Immature natural killer cell (primary cell): Measurements from ENCODE around the gene SUSD3. TPM values are rescaled to one million over a fixed set of nuclear protein-coding genes. Genes with fewer than 3 reads are reported as not detected.

ENCODE experiments used
- DNase-seq, 3 donors: peaks; one replicate each; pipeline ENCODE4 v3.0.0; 2022; ENCODE audit warnings: mixed read lengths in 1 of 3
- H3K27ac Mint-ChIP-seq, 6 donors: one replicate each; pipeline ENCODE4 v1.8.0; 2020; ENCODE audit warnings: mixed read lengths in 6 of 6, mild to moderate bottlenecking in 5 of 6, inconsistent platforms in 4 of 6, moderate library complexity in 3 of 6
- H3K27me3 Mint-ChIP-seq, 3 donors: one replicate each; pipeline ENCODE4 v1.8.0; 2020 to 2021; ENCODE audit warnings: low read depth in 3 of 3, mild to moderate bottlenecking in 3 of 3, mixed read lengths in 3 of 3, moderate library complexity in 3 of 3, inconsistent platforms in 1 of 3
- H3K36me3 Mint-ChIP-seq, 3 donors: one replicate each; pipeline ENCODE4 v1.8.0; 2020; ENCODE audit warnings: mixed read lengths in 3 of 3, inconsistent platforms in 2 of 3, mild to moderate bottlenecking in 2 of 3
- H3K4me1 Mint-ChIP-seq, 2 donors: one replicate each; pipeline ENCODE4 v1.8.0; 2020; ENCODE audit warnings: inconsistent platforms in 2 of 2, mild to moderate bottlenecking in 2 of 2, mixed read lengths in 2 of 2, moderate library complexity in 1 of 2
- H3K4me3 Mint-ChIP-seq, 5 donors: one replicate each; pipeline ENCODE4 v1.8.0; 2020; ENCODE audit warnings: mild to moderate bottlenecking in 5 of 5, mixed read lengths in 5 of 5, inconsistent platforms in 3 of 5, moderate library complexity in 3 of 5
- H3K9me3 Mint-ChIP-seq, 6 donors: one replicate each; pipeline ENCODE4 v1.8.0; 2020; ENCODE audit warnings: mild to moderate bottlenecking in 6 of 6, mixed read lengths in 6 of 6, inconsistent platforms in 4 of 6, moderate library complexity in 3 of 6
- polyA plus RNA-seq, 3 donors: library from polyadenylated mRNA; unstranded; fragments of 300-500 nt; fragmentation: Illumina TruSeq; gene quantifications; one replicate each; pipeline ENCODE4 v1.2.3, GENCODE V29; 2021

Gene SUSD3
- polyA plus RNA-seq, 3 donors from 2014 or later = 3.5 to 5.2 TPM; not detected in 1

DNA sequence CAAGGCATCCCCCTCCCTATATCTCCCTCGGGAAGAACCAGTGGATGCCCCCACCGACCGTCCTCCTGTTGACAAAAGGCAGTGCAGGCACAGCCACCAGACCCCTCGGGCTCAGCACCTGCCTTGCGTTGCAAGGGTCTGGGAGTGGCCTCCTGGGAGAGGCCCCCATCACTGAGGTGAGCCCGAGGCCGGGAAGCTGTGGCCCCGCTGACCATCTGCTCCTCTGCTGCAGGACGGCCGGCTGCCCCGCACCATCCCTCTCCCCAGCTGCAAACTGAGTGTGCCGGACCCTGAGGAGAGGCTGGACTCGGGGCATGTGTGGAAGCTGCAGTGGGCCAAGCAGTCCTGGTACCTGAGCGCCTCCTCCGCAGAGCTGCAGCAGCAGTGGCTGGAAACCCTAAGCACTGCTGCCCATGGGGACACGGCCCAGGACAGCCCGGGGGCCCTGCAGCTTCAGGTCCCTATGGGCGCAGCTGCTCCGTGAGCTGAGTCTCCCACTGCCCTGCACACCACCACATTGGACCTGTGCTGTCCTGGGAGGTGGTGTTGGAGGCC lies 23.3 kb upstream of the SUSD3 start:
- Mint-ChIP-seq H3K27ac (peak overlapping the region in 3 of 6 donors; percentile 37 to 64 (median 40)), H3K4me1 (peaks cover 10 to 19% of the 10 kb centered on the region in 2 donors), H3K36me3 (peaks cover 6 to 26% (median 16%) of the 10 kb centered on the region in 3 donors), H3K27me3 (peaks cover 9 to 44% (median 21%) of the 10 kb centered on the region in 3 donors), H3K4me3 (no peak overlapping the region), H3K9me3 (no peaks in the 10 kb centered on the region)
- DNase-seq = no peak

- Mint-ChIP-seq H3K27me3 (peaks cover 9 to 39% (median 24%) of the 10 kb centered on the region in 3 donors), H3K4me1 (peaks cover 9 to 16% of the 10 kb centered on the region in 2 donors), H3K36me3 (peaks cover 2 to 23% (median 11%) of the 10 kb centered on the region in 3 donors), H3K27ac (peak overlapping the region in 4 of 6 donors; percentile 17 to 71 (median 52)), H3K9me3 (no peaks in the 10 kb centered on the region), H3K4me3 (no peak overlapping the region)
- DNase-seq = no peak
Observed at GRCh38 chr9:93035821-93036351, 22.6 kb upstream of the SUSD3 start.

DNA sequence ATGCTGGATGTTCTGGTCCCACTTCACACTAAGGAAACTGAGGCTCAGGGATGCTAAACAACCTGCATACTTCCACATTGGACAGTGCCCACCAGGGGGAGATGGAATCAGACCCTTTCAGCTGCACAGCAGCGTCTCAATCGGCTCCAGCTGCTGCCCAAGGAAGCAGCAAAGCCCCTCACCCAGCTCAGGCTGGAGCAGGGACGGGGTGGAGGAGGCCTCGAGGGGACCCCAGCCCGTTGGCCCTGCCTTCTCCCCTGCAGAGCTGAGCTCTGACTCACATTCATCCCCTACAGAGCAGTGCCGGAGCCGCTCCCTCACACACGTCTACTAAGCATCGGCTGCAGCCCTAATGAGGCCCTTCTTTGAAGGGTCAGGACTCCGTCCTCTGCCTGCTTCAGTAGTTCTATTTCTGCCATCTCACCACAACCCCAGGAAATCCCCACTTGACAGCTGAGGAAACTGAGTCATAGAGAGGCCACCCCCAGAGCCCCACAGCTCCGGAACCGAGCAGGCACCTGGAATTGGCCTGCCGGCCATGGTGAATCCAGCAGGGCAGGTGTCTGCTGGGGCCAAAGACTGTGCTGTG lies 21.5 kb upstream of the SUSD3 start:
- H3K36me3 Mint-ChIP-seq = peaks cover 0 to 13% (median 8%) of the 10 kb centered on the region in 3 donors
- H3K4me3 Mint-ChIP-seq = no peak overlapping the region
- H3K27ac Mint-ChIP-seq = peak overlapping the region in 4 of 6 donors; percentile 34 to 72 (median 60)
- H3K27me3 Mint-ChIP-seq = peaks cover 13 to 38% (median 35%) of the 10 kb centered on the region in 3 donors
- H3K9me3 Mint-ChIP-seq = no peaks in the 10 kb centered on the region
- no peak for DNase-seq
- H3K4me1 Mint-ChIP-seq = peaks cover 5 to 15% of the 10 kb centered on the region in 2 donors

DNA sequence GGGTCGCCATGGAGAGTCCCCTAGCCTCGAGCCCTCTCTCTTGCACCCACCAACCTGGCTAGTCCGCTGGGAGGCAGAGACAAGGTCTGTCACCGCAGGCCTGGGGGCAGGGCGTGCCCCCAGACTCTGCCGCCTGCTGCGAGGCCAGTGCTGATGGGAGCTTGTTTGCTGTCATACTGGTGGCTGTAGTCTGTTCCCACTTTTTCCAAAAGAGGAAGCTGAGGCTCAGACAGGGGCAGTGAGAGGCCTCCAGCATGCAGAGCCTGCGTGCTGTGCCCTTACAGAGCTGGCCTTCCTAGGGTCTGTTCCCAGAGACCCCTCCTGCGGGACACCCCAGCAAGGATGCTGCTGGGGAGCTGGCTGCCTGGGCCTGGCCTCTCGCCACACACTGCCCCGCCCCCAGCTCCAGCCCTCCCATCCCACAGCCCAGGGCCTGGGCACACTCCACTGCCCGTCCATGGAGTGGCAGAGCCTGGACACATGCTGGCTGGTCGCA lies 21.0 kb upstream of the SUSD3 start:
- no peak overlapping the region for H3K4me3 Mint-ChIP-seq
- no peak for DNase-seq
- H3K36me3 Mint-ChIP-seq = peaks cover 0 to 8% (median 5%) of the 10 kb centered on the region in 3 donors
- no peaks in the 10 kb centered on the region for H3K9me3 Mint-ChIP-seq
- H3K27me3 Mint-ChIP-seq = peaks cover 13 to 38% (median 36%) of the 10 kb centered on the region in 3 donors
- peak overlapping the region in 1 of 6 donors; percentile 72 for H3K27ac Mint-ChIP-seq
- H3K4me1 Mint-ChIP-seq = peaks cover 7 to 14% of the 10 kb centered on the region in 2 donors

- DNase-seq = no peak
- no peaks in the 10 kb centered on the region for H3K9me3 Mint-ChIP-seq
- peak overlapping the region in 2 of 6 donors; percentile 16 to 67 for H3K27ac Mint-ChIP-seq
- peaks cover 13 to 46% (median 32%) of the 10 kb centered on the region in 3 donors for H3K27me3 Mint-ChIP-seq
- H3K36me3 Mint-ChIP-seq = peaks cover 0 to under 1% (median 0%) of the 10 kb centered on the region in 3 donors
- peaks cover 15 to 17% of the 10 kb centered on the region in 2 donors for H3K4me1 Mint-ChIP-seq
- no peak overlapping the region for H3K4me3 Mint-ChIP-seq
Observed at GRCh38 chr9:93038918-93039317, 19.6 kb upstream of the SUSD3 start.

DNA sequence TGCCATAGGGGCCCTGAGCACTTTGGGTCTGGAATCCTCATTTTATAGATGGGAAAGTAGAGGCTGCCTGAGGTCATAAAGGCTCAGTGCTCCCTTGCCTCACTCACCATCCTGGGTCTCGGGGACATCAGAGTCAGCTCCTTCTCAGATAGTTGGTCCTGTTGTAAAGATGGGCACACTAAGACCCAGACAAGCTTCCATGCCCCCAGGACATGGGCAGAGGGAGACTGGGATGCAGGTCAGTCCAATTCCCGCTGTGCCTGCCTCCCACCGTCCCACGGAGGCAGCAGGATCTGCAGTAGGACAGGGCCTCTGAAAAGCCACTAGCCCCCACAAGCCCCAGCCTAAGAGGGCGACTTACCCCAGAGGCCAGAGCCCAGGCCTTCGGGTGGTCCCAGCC lies 19.0 kb upstream of the SUSD3 start:
- no peak for DNase-seq
- no peaks in the 10 kb centered on the region for H3K9me3 Mint-ChIP-seq
- H3K36me3 Mint-ChIP-seq = no peaks in the 10 kb centered on the region
- no peak overlapping the region for H3K4me3 Mint-ChIP-seq
- H3K27ac Mint-ChIP-seq = peak overlapping the region in 1 of 6 donors; percentile 67
- H3K4me1 Mint-ChIP-seq = peaks cover 15 to 17% of the 10 kb centered on the region in 2 donors
- H3K27me3 Mint-ChIP-seq = peaks cover 13 to 48% (median 32%) of the 10 kb centered on the region in 3 donors

GRCh38 chr9:93039976-93040375 lies 18.5 kb upstream of the SUSD3 start:
- Mint-ChIP-seq H3K36me3 (no peaks in the 10 kb centered on the region), H3K4me1 (peaks cover 15 to 17% of the 10 kb centered on the region in 2 donors), H3K27me3 (peaks cover 14 to 48% (median 34%) of the 10 kb centered on the region in 3 donors), H3K4me3 (no peak overlapping the region), H3K27ac (peak overlapping the region in 1 of 6 donors; percentile 24), H3K9me3 (no peaks in the 10 kb centered on the region)
- DNase-seq = no peak

- no peaks in the 10 kb centered on the region for H3K9me3 Mint-ChIP-seq
Observed at GRCh38 chr9:93040409-93040808, 18.1 kb upstream of the SUSD3 start.

DNA sequence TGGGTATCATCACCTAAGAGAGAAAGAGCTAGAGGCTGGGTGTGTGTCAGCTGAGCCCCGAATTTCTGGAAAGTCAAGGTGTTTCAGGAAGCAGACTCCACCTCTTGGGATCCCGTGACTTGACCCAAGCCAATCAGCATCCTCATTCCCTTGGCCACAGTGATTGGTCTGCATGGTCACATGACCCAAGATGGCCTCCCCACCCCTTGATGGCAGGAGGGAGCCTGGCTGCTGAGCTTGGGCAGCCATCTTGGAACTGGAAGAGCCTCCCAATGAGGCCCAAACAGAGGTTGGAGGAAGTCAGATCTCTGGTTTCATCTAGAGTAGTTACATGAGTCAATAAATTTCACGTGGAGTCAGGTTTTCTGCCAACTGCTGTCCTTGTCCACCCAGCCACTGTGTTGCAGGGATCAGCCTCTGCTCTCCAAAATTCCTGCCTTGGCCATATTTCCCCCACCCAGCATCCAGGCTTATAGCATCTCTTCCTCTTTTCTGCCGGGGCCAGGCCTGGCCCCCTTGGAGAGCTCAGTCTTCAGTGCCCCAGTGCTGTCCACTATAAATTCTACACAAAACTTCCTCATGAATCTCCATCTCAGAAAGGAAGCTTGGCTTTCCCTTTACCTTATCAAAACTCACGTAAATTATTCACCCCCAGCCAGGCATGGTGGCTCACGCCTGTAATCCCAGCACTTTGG lies 17.2 kb upstream of the SUSD3 start:
- H3K27me3 Mint-ChIP-seq = peaks cover 13 to 49% (median 37%) of the 10 kb centered on the region in 3 donors
- H3K36me3 Mint-ChIP-seq = no peaks in the 10 kb centered on the region
- no peaks in the 10 kb centered on the region for H3K9me3 Mint-ChIP-seq
- no peak overlapping the region for H3K4me3 Mint-ChIP-seq
- peak overlapping the region in 2 of 6 donors; percentile 0 to 35 for H3K27ac Mint-ChIP-seq
- peaks cover 12 to 15% of the 10 kb centered on the region in 2 donors for H3K4me1 Mint-ChIP-seq
- no peak for DNase-seq

More at GRCh38 chr9:93040409-93040808, 18.1 kb upstream of the SUSD3 start:
- Mint-ChIP-seq H3K36me3 (no peaks in the 10 kb centered on the region), H3K27ac (no peak overlapping the region), H3K4me1 (peaks cover 15 to 17% of the 10 kb centered on the region in 2 donors), H3K4me3 (no peak overlapping the region), H3K27me3 (peaks cover 15 to 48% (median 37%) of the 10 kb centered on the region in 3 donors)
- no peak for DNase-seq

DNA sequence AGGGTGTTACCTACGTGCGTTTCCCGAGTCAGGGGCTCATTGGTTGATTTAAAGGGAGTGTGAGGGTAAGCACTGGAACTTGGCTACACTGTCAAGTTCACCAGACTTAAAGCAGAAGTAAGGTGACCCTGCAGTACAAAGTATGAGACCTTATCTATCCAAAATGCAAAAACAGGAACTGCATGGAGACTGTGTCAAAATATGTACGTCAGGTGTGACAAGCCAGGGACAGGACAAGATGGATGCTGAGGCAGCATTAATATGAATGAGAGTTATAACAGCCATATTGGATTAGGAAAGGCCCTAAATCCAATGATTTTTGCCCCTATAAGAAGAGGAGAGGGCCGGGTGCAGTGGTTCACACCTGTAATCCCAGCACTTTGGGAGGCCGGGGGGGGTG lies 15.4 kb upstream of the SUSD3 start:
- H3K27me3 Mint-ChIP-seq = peaks cover 10 to 45% (median 25%) of the 10 kb centered on the region in 3 donors
- no peaks in the 10 kb centered on the region for H3K36me3 Mint-ChIP-seq
- no peak overlapping the region for H3K27ac Mint-ChIP-seq
- no peaks in the 10 kb centered on the region for H3K9me3 Mint-ChIP-seq
- H3K4me1 Mint-ChIP-seq = peaks cover 10 to 15% of the 10 kb centered on the region in 2 donors
- no peak overlapping the region for H3K4me3 Mint-ChIP-seq
- DNase-seq = no peak

GRCh38 chr9:93045521-93045920 lies 13.0 kb upstream of the SUSD3 start:
- no peak overlapping the region for H3K4me3 Mint-ChIP-seq

GRCh38 chr9:93048566-93049448 lies 9.7 kb upstream of the SUSD3 start:
- Mint-ChIP-seq H3K36me3 (no peaks in the 10 kb centered on the region), H3K27me3 (peaks cover 2 to 16% (median 13%) of the 10 kb centered on the region in 3 donors), H3K27ac (no peak overlapping the region), H3K9me3 (no peaks in the 10 kb centered on the region), H3K4me1 (peaks cover 7 to 16% of the 10 kb centered on the region in 2 donors), H3K4me3 (no peak overlapping the region)
- no peak for DNase-seq

More at GRCh38 chr9:93045521-93045920, 13.0 kb upstream of the SUSD3 start:
- DNase-seq = no peak
- no peaks in the 10 kb centered on the region for H3K9me3 Mint-ChIP-seq
- H3K27ac Mint-ChIP-seq = no peak overlapping the region
- peaks cover 3 to 17% of the 10 kb centered on the region in 2 donors for H3K4me1 Mint-ChIP-seq
- H3K27me3 Mint-ChIP-seq = peaks cover 6 to 39% (median 17%) of the 10 kb centered on the region in 3 donors
- no peaks in the 10 kb centered on the region for H3K36me3 Mint-ChIP-seq

- no peak overlapping the region for H3K27ac Mint-ChIP-seq
- H3K4me1 Mint-ChIP-seq = peaks cover 9 to 21% of the 10 kb centered on the region in 2 donors
Observed at GRCh38 chr9:93049491-93049890, 9.0 kb upstream of the SUSD3 start.

More at GRCh38 chr9:93049491-93049890, 9.0 kb upstream of the SUSD3 start:
- Mint-ChIP-seq H3K36me3 (no peaks in the 10 kb centered on the region), H3K9me3 (no peaks in the 10 kb centered on the region), H3K4me3 (no peak overlapping the region), H3K27me3 (peaks cover 2 to 14% (median 13%) of the 10 kb centered on the region in 3 donors)
- no peak for DNase-seq
